Hepatocyte (in vitro differentiated cells): ENCODE measurements around the gene CRHR1. TPM values are rescaled to one million over a fixed set of nuclear protein-coding genes. Genes with fewer than 3 reads are reported as not detected.

Experiments used
- DNase-seq: peaks from one replicate; pipeline ENCODE4 v3.0.0-alpha.2; 2016; ENCODE audit warnings: low spot score
- H2AFZ ChIP-seq: fragments of 200-600 bp; sonication (generic); 2 replicates; pipeline ENCODE4 v1.6.0; 2016; ENCODE audit warnings: antibody characterized with exemption, mild to moderate bottlenecking
- H3K27ac ChIP-seq: fragments of 200-600 bp; sonication (generic); 2 replicates; pipeline ENCODE4 v1.5.1; 2016; ENCODE audit warnings: mild to moderate bottlenecking
- H3K27me3 ChIP-seq: fragments of 200-600 bp; sonication (generic); 2 replicates; pipeline ENCODE4 v1.6.1; 2016
- H3K36me3 ChIP-seq: fragments of 200-600 bp; sonication (generic); replicated peaks from 2 replicates; pipeline ENCODE4 v1.5.1; 2016; ENCODE audit warnings: low read depth; ENCODE audit not compliant: insufficient read depth
- H3K4me1 ChIP-seq: fragments of 200-600 bp; sonication (generic); 2 replicates; pipeline ENCODE4 v1.5.1; 2016; ENCODE audit warnings: mild to moderate bottlenecking, moderate library complexity; ENCODE audit not compliant: insufficient read depth
- H3K4me2 ChIP-seq: fragments of 200-600 bp; sonication (generic); 2 replicates; pipeline ENCODE4 v1.6.0; 2016
- H3K4me3 ChIP-seq: fragments of 200-600 bp; sonication (generic); 2 replicates; pipeline ENCODE4 v1.5.1; 2016; ENCODE audit warnings: mild to moderate bottlenecking
- H3K79me2 ChIP-seq: fragments of 200-600 bp; sonication (generic); 2 replicates; pipeline ENCODE4 v1.6.0; 2017; ENCODE audit warnings: mild to moderate bottlenecking
- H3K9me2 ChIP-seq: fragments of 200-600 bp; sonication (generic); replicated peaks from 2 replicates; pipeline ENCODE4 v1.6.0; 2017; ENCODE audit warnings: mild to moderate bottlenecking; ENCODE audit not compliant: insufficient read depth
- H3K9me3 ChIP-seq: fragments of 200-600 bp; sonication (generic); 2 replicates; pipeline ENCODE4 v1.5.1; 2016; ENCODE audit warnings: low read depth, mild to moderate bottlenecking
- H4K20me1 ChIP-seq: fragments of 200-600 bp; sonication (generic); 2 replicates; pipeline ENCODE4 v1.6.0; 2016; ENCODE audit warnings: mild to moderate bottlenecking; ENCODE audit not compliant: insufficient read depth, poor library complexity, severe bottlenecking
- CTCF ChIP-seq: fragments of 200-600 bp; sonication (generic); IDR thresholded peaks from 2 replicates; pipeline ENCODE4 v1.5.1; 2016; ENCODE audit warnings: antibody characterized with exemption, mild to moderate bottlenecking; ENCODE audit not compliant: poor library complexity
- EZH2 ChIP-seq: fragments of 200-600 bp; sonication (generic); IDR thresholded peaks from 2 replicates; pipeline ENCODE4 v1.6.1; 2016; ENCODE audit warnings: antibody characterized with exemption, mild to moderate bottlenecking, borderline replicate concordance
- EZH2phosphoT487 ChIP-seq: fragments of 200-600 bp; sonication (generic); IDR thresholded peaks from one replicate; pipeline ENCODE4 v1.6.1; 2018; ENCODE audit warnings: antibody characterized with exemption, mild to moderate bottlenecking, low read depth, moderate library complexity; ENCODE audit not compliant: unreplicated experiment, severe bottlenecking
- WGBS: methylation state at CpG from one replicate; pipeline ENCODE4 v1.1.6; 2016; ENCODE audit warnings: low lambda C conversion rate; ENCODE audit errors: missing lambda C conversion rate; 5-methylcytosine and 5-hydroxymethylcytosine counted together
- polyA plus RNA-seq: library from polyadenylated mRNA; unstranded; fragments of >200 nt; fragmentation: Nextera tagmentation; extraction: Ambion mirVana; gene quantifications from 2 replicates; pipeline ENCODE4 v1.2.1, GENCODE V29; 2016
- total RNA-seq: library from RNA; depleted of rRNA; stranded (reverse); fragments of >200 nt; gene quantifications from 2 replicates; pipeline ENCODE4 v1.2.3, GENCODE V29; 2014

CRHR1 gene
- total and polyA plus RNA-seq, 2 experiments from 2014 or later: not detected

GRCh38 chr17:45846223-45846622, 62.1 kb downstream of the CRHR1 start:
- Histone ChIP-seq H3K4me2 (no peak overlapping the region), H3K27me3 (no peaks in the 10 kb centered on the region), H2AFZ (no peak overlapping the region), H3K4me1 (no peaks in the 10 kb centered on the region), H3K9me2 (no peaks in the 10 kb centered on the region), H3K4me3 (no peak overlapping the region), H3K79me2 (no peaks in the 10 kb centered on the region), H4K20me1 (no peaks in the 10 kb centered on the region), H3K27ac (no peak overlapping the region), H3K36me3 (no peaks in the 10 kb centered on the region), H3K9me3 (no peaks in the 10 kb centered on the region)
- 84% methylated on average over 10 of the region's 10 CpGs for WGBS
- TF ChIP-seq EZH2: no peak
- no peak for TF ChIP-seq CTCF
- TF ChIP-seq EZH2phosphoT487: no peak
- DNase-seq: no peak

- Histone ChIP-seq H3K27me3 (peaks cover 1% of the 10 kb centered on the region), H3K4me2 (no peak overlapping the region), H3K36me3 (no peaks in the 10 kb centered on the region), H3K4me3 (no peak overlapping the region), H4K20me1 (no peaks in the 10 kb centered on the region), H3K4me1 (no peaks in the 10 kb centered on the region), H2AFZ (no peak overlapping the region), H3K9me3 (no peaks in the 10 kb centered on the region), H3K9me2 (no peaks in the 10 kb centered on the region), H3K79me2 (no peaks in the 10 kb centered on the region), H3K27ac (no peak overlapping the region)
- no peak for TF ChIP-seq CTCF
- no peak for TF ChIP-seq EZH2
- TF ChIP-seq EZH2phosphoT487: no peak
- DNase-seq: no peak
- WGBS: 84% methylated on average over 8 of the region's 9 CpGs
Observed at GRCh38 chr17:45846646-45847045, 62.5 kb downstream of the CRHR1 start.

- H3K27me3 ChIP-seq: peaks cover 6% of the 10 kb centered on the region
- H3K4me1 ChIP-seq: no peaks in the 10 kb centered on the region
- no peak overlapping the region for H2AFZ ChIP-seq
- no peaks in the 10 kb centered on the region for H3K9me2 ChIP-seq
- no peaks in the 10 kb centered on the region for H3K79me2 ChIP-seq
- WGBS: 98% methylated on average over 4 of the region's 4 CpGs
- H3K4me2 ChIP-seq: no peak overlapping the region
- H3K36me3 ChIP-seq: no peaks in the 10 kb centered on the region
- no peak overlapping the region for H3K4me3 ChIP-seq
- no peak overlapping the region for H3K27ac ChIP-seq
- no peaks in the 10 kb centered on the region for H4K20me1 ChIP-seq
- TF ChIP-seq EZH2phosphoT487 (no peak), CTCF (no peak), EZH2 (no peak)
- H3K9me3 ChIP-seq: no peaks in the 10 kb centered on the region
- no peak for DNase-seq
Observed at GRCh38 chr17:45847101-45847500, 63.0 kb downstream of the CRHR1 start.

- no peak overlapping the region for H3K4me2 ChIP-seq
- WGBS: 85% methylated on average over 5 of the region's 5 CpGs
- no peak overlapping the region for H3K4me3 ChIP-seq
- H3K79me2 ChIP-seq: no peaks in the 10 kb centered on the region
- H2AFZ ChIP-seq: no peak overlapping the region
- H3K27ac ChIP-seq: no peak overlapping the region
- H3K9me3 ChIP-seq: no peaks in the 10 kb centered on the region
- no peaks in the 10 kb centered on the region for H3K4me1 ChIP-seq
- no peak for TF ChIP-seq EZH2phosphoT487
- no peak for TF ChIP-seq EZH2
- TF ChIP-seq CTCF: no peak
- no peak for DNase-seq
- no peaks in the 10 kb centered on the region for H3K9me2 ChIP-seq
- peaks cover 6% of the 10 kb centered on the region for H3K27me3 ChIP-seq
- no peaks in the 10 kb centered on the region for H3K36me3 ChIP-seq
- H4K20me1 ChIP-seq: no peaks in the 10 kb centered on the region
Observed at GRCh38 chr17:45847747-45848146, 63.6 kb downstream of the CRHR1 start.
